Measurements from ENCODE around the gene PIP5KL1.

The PIP5KL1 gene

GRCh38 chr9:127871531-127871930 lies 59.0 kb downstream of the PIP5KL1 start:
- no peak for DNase-seq (ENCODE audit: low read depth)

- DNase-seq (ENCODE audit: low read depth): no peak
Observed at GRCh38 chr9:127870887-127871286, 59.7 kb downstream of the PIP5KL1 start.

Data from activated T-cell treated with anti-CD3 and anti-CD28 coated beads for 24 hours (primary cell).